ENCODE results near the gene ROPN1L. TPM values are rescaled to one million over a fixed set of nuclear protein-coding genes. Genes with fewer than 3 reads are reported as not detected.

The ROPN1L gene
- total RNA-seq, 1 donor from 2014 or later, result 1.9 TPM

DNA sequence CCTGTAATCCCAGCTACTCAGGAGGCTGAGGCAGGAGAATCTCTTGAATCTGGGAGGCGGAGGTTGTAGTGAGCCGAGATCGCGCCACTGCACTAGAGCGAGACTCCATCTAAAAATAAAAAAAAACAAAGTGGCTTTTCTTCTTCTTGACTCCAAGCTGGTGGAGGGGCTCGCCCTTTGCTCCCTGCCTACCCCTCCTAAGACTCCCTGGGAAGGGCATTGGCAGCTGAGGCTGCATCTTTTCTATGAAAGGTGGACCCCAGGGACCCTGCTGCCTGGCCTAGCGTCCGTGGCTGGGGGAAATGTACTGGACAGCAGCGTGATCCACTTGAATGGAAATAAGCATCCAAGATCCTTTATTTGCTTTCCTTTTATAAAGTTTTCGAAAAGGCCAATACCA, 24.0 kb downstream of the ROPN1L start:
- ATAC-seq, result no peak
- TF ChIP-seq, protein P1, sequence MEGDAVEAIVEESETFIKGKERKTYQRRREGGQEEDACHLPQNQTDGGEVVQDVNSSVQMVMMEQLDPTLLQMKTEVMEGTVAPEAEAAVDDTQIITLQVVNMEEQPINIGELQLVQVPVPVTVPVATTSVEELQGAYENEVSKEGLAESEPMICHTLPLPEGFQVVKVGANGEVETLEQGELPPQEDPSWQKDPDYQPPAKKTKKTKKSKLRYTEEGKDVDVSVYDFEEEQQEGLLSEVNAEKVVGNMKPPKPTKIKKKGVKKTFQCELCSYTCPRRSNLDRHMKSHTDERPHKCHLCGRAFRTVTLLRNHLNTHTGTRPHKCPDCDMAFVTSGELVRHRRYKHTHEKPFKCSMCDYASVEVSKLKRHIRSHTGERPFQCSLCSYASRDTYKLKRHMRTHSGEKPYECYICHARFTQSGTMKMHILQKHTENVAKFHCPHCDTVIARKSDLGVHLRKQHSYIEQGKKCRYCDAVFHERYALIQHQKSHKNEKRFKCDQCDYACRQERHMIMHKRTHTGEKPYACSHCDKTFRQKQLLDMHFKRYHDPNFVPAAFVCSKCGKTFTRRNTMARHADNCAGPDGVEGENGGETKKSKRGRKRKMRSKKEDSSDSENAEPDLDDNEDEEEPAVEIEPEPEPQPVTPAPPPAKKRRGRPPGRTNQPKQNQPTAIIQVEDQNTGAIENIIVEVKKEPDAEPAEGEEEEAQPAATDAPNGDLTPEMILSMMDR (IDR thresholded peaks at IDR 0.05), result no peak
- Histone ChIP-seq H3K36me3 (no peaks in the 10 kb centered on the region), H3K4me3 (no peak overlapping the region), H3K27me3 (no peaks in the 10 kb centered on the region), H3K4me1 (peaks cover 6% of the 10 kb centered on the region), H3K27ac (no peak overlapping the region), H3K9me3 (no peaks in the 10 kb centered on the region)
- intact Hi-C loops (cut with DNase I), result no loop called here
- DNase-seq, result no peak

DNA sequence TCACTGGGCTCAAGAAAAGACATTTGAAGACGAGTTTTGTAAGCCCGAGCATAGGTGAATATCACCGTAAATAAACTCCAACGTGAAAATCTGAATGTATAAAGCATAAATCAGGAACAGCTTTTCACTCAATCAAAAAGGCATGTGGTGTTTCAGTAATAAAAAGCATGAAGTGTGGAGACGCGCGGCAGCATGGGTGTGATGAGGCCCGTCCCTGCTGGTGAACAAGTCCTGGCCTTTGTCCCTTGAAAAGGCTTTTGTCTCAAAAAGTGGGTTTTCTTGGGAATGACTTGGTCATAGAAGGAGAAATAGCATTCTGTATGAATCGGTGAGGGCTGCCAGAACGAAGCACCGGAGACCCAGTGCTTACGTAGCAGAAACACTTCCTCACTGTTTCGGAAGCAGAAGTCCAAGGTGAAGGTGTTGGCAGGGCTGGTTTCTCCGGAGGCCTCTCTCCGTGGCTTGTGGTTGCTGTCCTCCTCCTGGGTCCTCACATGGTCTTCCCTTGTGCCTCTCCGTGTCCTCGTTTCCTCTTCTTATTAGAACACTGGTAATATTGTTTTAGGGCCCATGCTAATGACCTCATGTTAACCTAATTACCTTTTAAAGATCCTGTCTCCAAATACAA, 24.9 kb downstream of the ROPN1L start:
- Histone ChIP-seq H3K4me1 (peaks cover 6% of the 10 kb centered on the region), H3K27me3 (no peaks in the 10 kb centered on the region), H3K36me3 (no peaks in the 10 kb centered on the region), H3K27ac (no peak overlapping the region), H3K9me3 (no peaks in the 10 kb centered on the region), H3K4me3 (no peak overlapping the region)
- DNase-seq, result no peak
- ATAC-seq, result no peak
- intact Hi-C loops (cut with DNase I), result no loop called here
- TF ChIP-seq, protein P1 (IDR thresholded peaks at IDR 0.05), result no peak

GRCh38 chr5:10467281-10468198, 25.9 kb downstream of the ROPN1L start:
- peaks cover 6% of the 10 kb centered on the region for H3K4me1 ChIP-seq
- TF ChIP-seq, protein P1 (IDR thresholded peaks at IDR 0.05), result no peak
- no peaks in the 10 kb centered on the region for H3K9me3 ChIP-seq
- no peaks in the 10 kb centered on the region for H3K36me3 ChIP-seq
- DNase-seq, result no peak
- no peak overlapping the region for H3K27ac ChIP-seq
- H3K4me3 ChIP-seq, result no peak overlapping the region
- intact Hi-C loops (cut with DNase I), result no loop called here
- peak; percentile 54 for ATAC-seq
- no peaks in the 10 kb centered on the region for H3K27me3 ChIP-seq

DNA sequence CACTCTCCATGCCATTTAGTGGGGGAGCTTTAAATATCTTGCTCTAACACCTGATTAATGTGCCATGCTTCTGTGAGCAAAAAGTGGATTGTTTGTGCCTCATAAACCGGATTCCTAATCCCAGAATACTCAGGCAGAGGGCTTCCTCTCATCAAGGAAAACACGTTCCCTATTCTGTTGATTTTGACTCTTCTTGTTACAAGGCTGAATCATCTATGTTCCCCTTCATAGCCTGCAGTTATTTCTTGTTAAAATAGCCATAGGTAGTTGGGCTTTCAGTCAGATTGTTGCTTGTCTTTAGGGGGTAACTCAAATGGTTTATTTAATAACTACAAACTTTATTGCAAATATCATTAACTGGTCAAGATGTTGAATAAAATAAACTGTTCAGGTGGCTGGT, 26.6 kb downstream of the ROPN1L start:
- no peaks in the 10 kb centered on the region for H3K9me3 ChIP-seq
- TF ChIP-seq, protein P1 (IDR thresholded peaks at IDR 0.05), result no peak
- no peak overlapping the region for H3K27ac ChIP-seq
- H3K4me1 ChIP-seq, result peaks cover 6% of the 10 kb centered on the region
- DNase-seq (no peak), ATAC-seq (no peak)
- H3K36me3 ChIP-seq, result no peaks in the 10 kb centered on the region
- no peak overlapping the region for H3K4me3 ChIP-seq
- intact Hi-C loops (cut with DNase I), result no loop called here
- H3K27me3 ChIP-seq, result no peaks in the 10 kb centered on the region

DNA sequence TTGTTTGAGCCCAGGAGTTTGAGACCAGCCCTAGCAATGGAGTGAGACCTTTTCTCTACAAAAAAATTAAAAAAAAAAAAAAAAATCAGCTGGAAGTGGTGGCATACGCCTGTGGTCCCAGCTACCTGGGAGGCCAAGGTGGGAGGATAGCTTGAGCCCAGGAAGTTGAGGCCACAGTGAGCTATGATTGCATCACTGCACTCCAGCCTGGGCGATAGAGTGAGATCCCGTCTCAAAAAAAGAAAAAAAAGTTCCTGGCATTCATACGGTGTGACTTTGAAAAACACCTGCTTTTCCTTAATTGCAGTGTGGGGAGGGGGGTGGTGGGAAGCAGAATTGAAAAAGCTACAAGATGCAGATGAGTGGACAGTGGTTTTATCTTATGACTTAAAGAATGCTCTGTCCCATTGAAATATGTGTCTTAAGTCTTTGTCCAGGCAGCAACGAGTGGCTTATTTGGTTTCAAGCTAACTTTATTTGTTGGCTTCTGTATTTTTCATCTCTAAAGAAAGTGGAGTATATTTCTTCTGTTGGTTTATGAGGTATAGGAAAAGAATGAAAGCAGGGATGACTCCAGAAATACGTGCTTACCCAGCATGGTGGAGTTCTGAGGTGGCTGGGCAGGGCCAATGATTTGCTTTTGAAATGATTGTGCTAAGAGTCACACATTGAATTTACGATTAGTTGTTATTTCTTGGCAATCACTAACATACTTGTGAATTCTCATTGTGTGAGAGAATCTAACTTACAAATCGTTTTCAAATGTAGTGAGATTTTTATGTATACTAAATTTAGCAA, 27.8 kb downstream of the ROPN1L start:
- TF ChIP-seq, protein P1 (IDR thresholded peaks at IDR 0.05), result no peak
- no peak for ATAC-seq

More for the DNA sequence above, 27.8 kb downstream of the ROPN1L start:
- Histone ChIP-seq H3K27me3 (no peaks in the 10 kb centered on the region), H3K36me3 (no peaks in the 10 kb centered on the region), H3K27ac (no peak overlapping the region), H3K4me1 (peaks cover 6% of the 10 kb centered on the region), H3K4me3 (no peak overlapping the region), H3K9me3 (no peaks in the 10 kb centered on the region)
- intact Hi-C loops (cut with DNase I), result no loop called here
- DNase-seq, result no peak

Data from upper lobe of right lung (tissue), 1 donor.